A673 (cell line): ENCODE data around the gene MKNK2.

Experiments used
- EZH2 ChIP-seq: fragments of 200-600 bp; sonication (generic); IDR thresholded peaks from 2 replicates; pipeline ENCODE4 v1.6.1; 2017; ENCODE audit warnings: borderline replicate concordance, low read depth, mild to moderate bottlenecking, mixed read lengths, antibody characterized with exemption, low read length; ENCODE audit not compliant: poor library complexity, severe bottlenecking
- TF ChIP-seq, protein P1 (sequence below): fragments of 300-800, 200-600 bp; sonication (generic); conservative IDR thresholded peaks from 2 replicates; pipeline ENCODE4 v1.5.1; 2017; ENCODE audit warnings: low read depth, mild to moderate bottlenecking, antibody characterized with exemption, low read length, moderate library complexity, mixed read lengths

DNA sequence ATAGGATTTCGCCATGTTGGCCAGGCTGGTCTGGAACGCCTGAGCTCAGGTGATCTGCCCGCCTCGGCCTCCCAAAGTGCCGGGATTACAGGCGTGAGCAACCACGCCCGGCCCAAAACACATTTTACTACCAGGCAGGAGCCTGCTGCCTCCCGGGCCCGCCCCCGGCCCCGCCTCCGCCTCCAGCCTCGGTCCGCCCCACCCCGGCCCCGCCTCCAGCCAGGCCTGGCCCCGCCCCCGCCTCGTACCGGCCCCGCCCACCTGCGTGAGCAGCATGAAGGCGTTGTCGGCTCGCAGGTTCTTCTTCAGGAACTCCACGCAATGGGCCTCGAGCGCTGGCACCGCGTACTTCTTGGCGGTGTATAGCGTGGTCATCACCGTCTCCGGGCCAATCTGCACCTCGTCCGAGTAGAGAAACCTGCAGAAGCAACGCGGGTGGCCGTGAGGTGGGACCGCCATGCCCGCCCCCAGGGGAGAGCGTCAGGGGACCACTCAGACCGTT, 58.2 kb downstream of the MKNK2 start:
- TF ChIP-seq EZH2, result no peak
- TF ChIP-seq, protein P1, sequence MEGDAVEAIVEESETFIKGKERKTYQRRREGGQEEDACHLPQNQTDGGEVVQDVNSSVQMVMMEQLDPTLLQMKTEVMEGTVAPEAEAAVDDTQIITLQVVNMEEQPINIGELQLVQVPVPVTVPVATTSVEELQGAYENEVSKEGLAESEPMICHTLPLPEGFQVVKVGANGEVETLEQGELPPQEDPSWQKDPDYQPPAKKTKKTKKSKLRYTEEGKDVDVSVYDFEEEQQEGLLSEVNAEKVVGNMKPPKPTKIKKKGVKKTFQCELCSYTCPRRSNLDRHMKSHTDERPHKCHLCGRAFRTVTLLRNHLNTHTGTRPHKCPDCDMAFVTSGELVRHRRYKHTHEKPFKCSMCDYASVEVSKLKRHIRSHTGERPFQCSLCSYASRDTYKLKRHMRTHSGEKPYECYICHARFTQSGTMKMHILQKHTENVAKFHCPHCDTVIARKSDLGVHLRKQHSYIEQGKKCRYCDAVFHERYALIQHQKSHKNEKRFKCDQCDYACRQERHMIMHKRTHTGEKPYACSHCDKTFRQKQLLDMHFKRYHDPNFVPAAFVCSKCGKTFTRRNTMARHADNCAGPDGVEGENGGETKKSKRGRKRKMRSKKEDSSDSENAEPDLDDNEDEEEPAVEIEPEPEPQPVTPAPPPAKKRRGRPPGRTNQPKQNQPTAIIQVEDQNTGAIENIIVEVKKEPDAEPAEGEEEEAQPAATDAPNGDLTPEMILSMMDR, result no peak
